Measurements from ENCODE around the gene TMEM270. TPM values are rescaled to one million over a fixed set of nuclear protein-coding genes. Genes with fewer than 3 reads are reported as not detected.

Gene TMEM270
- total and polyA plus RNA-seq, 2 of the 4 experiments (the other 2 are of a cell fraction): 0.17 TPM; not detected in 1

- BruUV-seq (replicated peaks): no TSS peak
- CTCF ChIA-PET: no interaction called here
- DNase-seq: no peak
- no peak for TF ChIP-seq RAD21 (IDR thresholded peaks at IDR 0.05; ENCODE audit: low read length)
- TF ChIP-seq ELK1 (IDR thresholded peaks at IDR 0.05; ENCODE audit: borderline replicate concordance, low read depth, low read length): no peak
- no peak for TF ChIP-seq POLR2A (IDR thresholded peaks at IDR 0.05; ENCODE audit: low read depth, low read length)
- TF ChIP-seq USF2 (IDR thresholded peaks at IDR 0.05; ENCODE audit: low read depth, low read length): no peak
- TF ChIP-seq NFE2L2 (IDR thresholded peaks at IDR 0.05; ENCODE audit: low read depth, low read length): no peak
- no peak for TF ChIP-seq SMC3 (IDR thresholded peaks at IDR 0.05; ENCODE audit: low read depth, low read length)
- no peak for TF ChIP-seq MXI1 (IDR thresholded peaks at IDR 0.05; ENCODE audit: borderline replicate concordance, low read depth, low read length)
- TF ChIP-seq FOS (IDR thresholded peaks at IDR 0.05; ENCODE audit: low read depth, low read length): no peak
- TF ChIP-seq MAFK (IDR thresholded peaks at IDR 0.05; ENCODE audit: low read depth, low read length): no peak
- TF ChIP-seq RCOR1 (IDR thresholded peaks at IDR 0.05; ENCODE audit: insufficient replicate concordance, low read length): no peak
- no peak for TF ChIP-seq BHLHE40 (IDR thresholded peaks at IDR 0.05; ENCODE audit: low read depth, low read length)
- no peak for TF ChIP-seq RFX5 (IDR thresholded peaks at IDR 0.05; ENCODE audit: low read depth, low read length)
- TF ChIP-seq CEBPB (IDR thresholded peaks at IDR 0.05; ENCODE audit: low read depth, low read length): no peak
- TF ChIP-seq CHD1 (IDR thresholded peaks at IDR 0.05; ENCODE audit: low read depth, low read length): no peak
These were observed 20.9 kb upstream of the TMEM270 start for GRCh38 chr7:73839743-73840714.

More at GRCh38 chr7:73839743-73840714, 20.9 kb upstream of the TMEM270 start:
- H3K27ac ChIP-seq (ENCODE audit: insufficient read depth, low read length): no peak overlapping the region
- dilution Hi-C loops (cut with HindIII; ENCODE audit: low sequenced_read_pairs, unreplicated experiment) (no loop called here), intact Hi-C loops (cut with micrococcal nuclease) (no loop called here), in situ Hi-C loops (cut with MboI; ENCODE audit: low sequenced_read_pairs) (no loop called here)
- no peak overlapping the region for H3K4ac ChIP-seq (ENCODE audit: low read depth, low read length)
- H2BK20ac ChIP-seq (ENCODE audit: low read depth, low read length): no peak overlapping the region
- no peak for ATAC-seq (ENCODE audit: low read depth)
- POLR2A ChIA-PET (ENCODE audit: unreplicated experiment): no interaction called here
- no peak overlapping the region for H2BK120ac ChIP-seq (ENCODE audit: low read depth, low read length)
- peaks cover 5 to 20% of the 10 kb centered on the region in 2 experiments for H3K79me1 ChIP-seq (ENCODE audit: low read depth in 1 of 2, low read length in 2 of 2)
- no peak overlapping the region for H4K91ac ChIP-seq (ENCODE audit: insufficient read depth, low read depth, low read length)
- 98% methylated on average over 8 of the region's 22 CpGs; no CpG with 5 or more reads in 1 of the 2 experiments for WGBS, 2 experiments (ENCODE audit: extremely low coverage in 2 of 2, insufficient read length in 1 of 2)
- H3K14ac ChIP-seq (replicated peaks; ENCODE audit: low read depth, low read length): no peak overlapping the region
- H3K23ac ChIP-seq (ENCODE audit: low read depth, low read length): no peak overlapping the region
- no peaks in the 10 kb centered on the region; the same call in 1 of the 2 replicates for H3K4me1 ChIP-seq (ENCODE audit: control insufficient read depth, insufficient read depth, low read length)
- no peaks in the 10 kb centered on the region for H3K9me3 ChIP-seq (ENCODE audit: control insufficient read depth, insufficient read depth, low read length)
- no peaks in the 10 kb centered on the region; the same call in 1 of the 2 replicates for H3K36me3 ChIP-seq (ENCODE audit: control insufficient read depth, insufficient read depth, low read length)
- H2AFZ ChIP-seq (replicated peaks; ENCODE audit: low read length, poor library complexity): no peak overlapping the region
- H2BK5ac ChIP-seq (ENCODE audit: low read depth, low read length, poor library complexity, severe bottlenecking): no peak overlapping the region
- no peak overlapping the region for H3K18ac ChIP-seq (ENCODE audit: low read depth, low read length)
- H3K9me1 ChIP-seq (ENCODE audit: insufficient read depth, low read length): peaks cover 4% of the 10 kb centered on the region; the same call in 1 of the 2 replicates
- H3K4me3 ChIP-seq (ENCODE audit: insufficient read depth, low read depth, low read length): no peak overlapping the region
- no peak overlapping the region for H4K8ac ChIP-seq (ENCODE audit: low read depth in 2 of 2, low read length in 2 of 2)
- H2BK15ac ChIP-seq (ENCODE audit: low read depth, low read length): no peak overlapping the region
- no peaks in the 10 kb centered on the region for H4K20me1 ChIP-seq (ENCODE audit: insufficient read depth, low read length)
- no peak overlapping the region for H4K5ac ChIP-seq (ENCODE audit: low read depth, low read length)
- H3K56ac ChIP-seq (ENCODE audit: extremely low read depth, insufficient read depth, low read length): no peak overlapping the region
- no peaks in the 10 kb centered on the region for H3K27me3 ChIP-seq (ENCODE audit: control insufficient read depth, insufficient read depth, low read length)
- H2AK5ac ChIP-seq (ENCODE audit: low read depth, low read length): peak overlapping the region; percentile 24; the same call in 1 of the 2 replicates
- peak overlapping the region; percentile 29 for H2AK9ac ChIP-seq (replicated peaks; ENCODE audit: low read depth, low read length, poor library complexity)
- H3K9ac ChIP-seq (ENCODE audit: low read depth, low read length): no peak overlapping the region
- H3K4me2 ChIP-seq (ENCODE audit: low read depth, low read length): no peak overlapping the region
